ENCODE data around the gene THUMPD1. TPM values are rescaled to one million over a fixed set of nuclear protein-coding genes. Genes with fewer than 3 reads are reported as not detected.

Gene THUMPD1
- total RNA-seq, 4 donors from 2014 or later: 37.6 to 139 (median 50.2) TPM

GRCh38 chr16:20749474-20749873 is 7.9 kb upstream of the THUMPD1 start:
- Histone ChIP-seq H3K9me3 (no peaks in the 10 kb centered on the region), H3K4me3 (no peak overlapping the region), H3K27ac (no peak overlapping the region), H3K4me1 (no peaks in the 10 kb centered on the region), H3K36me3 (no peaks in the 10 kb centered on the region), H3K27me3 (no peaks in the 10 kb centered on the region)
- TF ChIP-seq POLR2A (IDR thresholded peaks at IDR 0.05) (no peak), CTCF (IDR thresholded peaks at IDR 0.05) (no peak)
- no peak for DNase-seq
- intact Hi-C loops (cut with DNase I; ENCODE audit: low total_unique reads): no loop called here

GRCh38 chr16:20747030-20747816 is 5.6 kb upstream of the THUMPD1 start:
- Histone ChIP-seq H3K9me3 (no peaks in the 10 kb centered on the region), H3K27me3 (no peaks in the 10 kb centered on the region), H3K4me3 (no peak overlapping the region), H3K27ac (no peak overlapping the region), H3K36me3 (no peaks in the 10 kb centered on the region), H3K4me1 (no peaks in the 10 kb centered on the region)
- no peak for TF ChIP-seq CTCF (IDR thresholded peaks at IDR 0.05)
- no peak for TF ChIP-seq POLR2A (IDR thresholded peaks at IDR 0.05)
- intact Hi-C loops (cut with DNase I; ENCODE audit: low total_unique reads): no loop called here
- DNase-seq: no peak

- TF ChIP-seq POLR2A (IDR thresholded peaks at IDR 0.05): no peak
- no peak for TF ChIP-seq CTCF (IDR thresholded peaks at IDR 0.05)
- Histone ChIP-seq H3K4me1 (no peaks in the 10 kb centered on the region), H3K27me3 (no peaks in the 10 kb centered on the region), H3K36me3 (no peaks in the 10 kb centered on the region), H3K9me3 (no peaks in the 10 kb centered on the region), H3K27ac (no peak overlapping the region), H3K4me3 (no peak overlapping the region)
- intact Hi-C loops (cut with DNase I; ENCODE audit: low total_unique reads): no loop called here
- DNase-seq: no peak
Measured at GRCh38 chr16:20746461-20746860, 4.8 kb upstream of the THUMPD1 start.

GRCh38 chr16:20744922-20745440 is 3.4 kb upstream of the THUMPD1 start:
- intact Hi-C loops (cut with DNase I; ENCODE audit: low total_unique reads): no loop called here
- Histone ChIP-seq H3K36me3 (no peaks in the 10 kb centered on the region), H3K4me3 (no peak overlapping the region), H3K9me3 (no peaks in the 10 kb centered on the region), H3K27me3 (no peaks in the 10 kb centered on the region), H3K4me1 (peaks cover 2 to 3% of the 10 kb centered on the region in 2 donors), H3K27ac (no peak overlapping the region)
- no peak for DNase-seq
- TF ChIP-seq CTCF (IDR thresholded peaks at IDR 0.05) (no peak), POLR2A (IDR thresholded peaks at IDR 0.05) (no peak)

- no peaks in the 10 kb centered on the region for H3K9me3 ChIP-seq
- H3K27me3 ChIP-seq: no peaks in the 10 kb centered on the region
- DNase-seq: no peak
- H3K4me1 ChIP-seq: peaks cover 5 to 9% of the 10 kb centered on the region in 2 donors
- intact Hi-C loops (cut with DNase I; ENCODE audit: low total_unique reads): no loop called here
- no peak overlapping the region for H3K4me3 ChIP-seq
- no peak for TF ChIP-seq POLR2A (IDR thresholded peaks at IDR 0.05)
- no peak for TF ChIP-seq CTCF (IDR thresholded peaks at IDR 0.05)
- H3K36me3 ChIP-seq: no peaks in the 10 kb centered on the region
- H3K27ac ChIP-seq: no peak overlapping the region
Measured at GRCh38 chr16:20743591-20743990, 2.0 kb upstream of the THUMPD1 start.
